ENCODE data around the gene ZNF668.
"Not testable (repeated sequence)": the region's sequence is repeated elsewhere in the genome, so short reads cannot be mapped to it uniquely, and the experiment has no call there.

The ZNF668 gene

DNA sequence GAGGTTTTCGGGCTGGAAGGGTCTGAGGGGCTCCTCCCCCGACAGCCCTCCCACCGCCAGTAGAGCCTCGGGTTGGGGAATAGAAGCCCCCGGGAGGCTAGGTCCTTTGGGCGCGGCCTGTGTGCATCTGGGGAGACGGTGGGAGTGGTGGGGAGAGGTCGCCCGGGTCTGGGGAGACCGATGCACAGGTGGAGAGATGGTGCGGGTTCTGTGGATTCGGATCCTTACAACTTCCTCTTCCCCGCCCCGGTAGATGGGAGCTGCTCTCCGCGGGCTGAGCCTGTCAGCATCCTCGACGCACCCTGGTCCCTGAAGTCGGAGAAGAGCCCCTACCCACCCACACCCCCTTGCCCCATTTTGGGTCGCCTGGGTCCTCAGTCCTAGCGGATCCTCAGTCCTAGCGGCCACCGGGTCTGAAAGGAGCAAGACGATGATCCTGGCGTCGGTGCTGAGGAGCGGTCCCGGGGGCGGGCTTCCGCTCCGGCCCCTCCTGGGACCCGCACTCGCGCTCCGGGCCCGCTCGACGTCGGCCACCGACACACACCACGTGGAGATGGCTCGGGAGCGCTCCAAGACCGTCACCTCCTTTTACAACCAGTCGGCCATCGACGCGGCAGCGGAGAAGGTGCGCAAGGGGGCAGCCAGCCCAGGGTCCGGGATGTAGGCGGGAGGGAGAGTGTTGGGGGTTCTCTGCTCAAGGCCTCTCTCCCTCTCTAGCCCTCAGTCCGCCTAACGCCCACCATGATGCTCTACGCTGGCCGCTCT lies 34.9 kb upstream of the ZNF668 start:
- TF ChIP-seq, protein P1, sequence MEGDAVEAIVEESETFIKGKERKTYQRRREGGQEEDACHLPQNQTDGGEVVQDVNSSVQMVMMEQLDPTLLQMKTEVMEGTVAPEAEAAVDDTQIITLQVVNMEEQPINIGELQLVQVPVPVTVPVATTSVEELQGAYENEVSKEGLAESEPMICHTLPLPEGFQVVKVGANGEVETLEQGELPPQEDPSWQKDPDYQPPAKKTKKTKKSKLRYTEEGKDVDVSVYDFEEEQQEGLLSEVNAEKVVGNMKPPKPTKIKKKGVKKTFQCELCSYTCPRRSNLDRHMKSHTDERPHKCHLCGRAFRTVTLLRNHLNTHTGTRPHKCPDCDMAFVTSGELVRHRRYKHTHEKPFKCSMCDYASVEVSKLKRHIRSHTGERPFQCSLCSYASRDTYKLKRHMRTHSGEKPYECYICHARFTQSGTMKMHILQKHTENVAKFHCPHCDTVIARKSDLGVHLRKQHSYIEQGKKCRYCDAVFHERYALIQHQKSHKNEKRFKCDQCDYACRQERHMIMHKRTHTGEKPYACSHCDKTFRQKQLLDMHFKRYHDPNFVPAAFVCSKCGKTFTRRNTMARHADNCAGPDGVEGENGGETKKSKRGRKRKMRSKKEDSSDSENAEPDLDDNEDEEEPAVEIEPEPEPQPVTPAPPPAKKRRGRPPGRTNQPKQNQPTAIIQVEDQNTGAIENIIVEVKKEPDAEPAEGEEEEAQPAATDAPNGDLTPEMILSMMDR (IDR thresholded peaks at IDR 0.05; ENCODE audit: control insufficient read depth, insufficient read depth, low read depth, low read length, missing control alignments): no peak
- DNase-seq (ENCODE audit: low read depth): no peak
- H3K4me3 ChIP-seq (ENCODE audit: control insufficient read depth, low read depth, low read length): peak overlapping the region; percentile 66

- TF ChIP-seq, protein P1 (IDR thresholded peaks at IDR 0.05; ENCODE audit: control insufficient read depth, insufficient read depth, low read depth, low read length, missing control alignments): no peak
- peak within 1 kb of the TSS; percentile 66 for H3K4me3 ChIP-seq (ENCODE audit: control insufficient read depth, low read depth, low read length)
- DNase-seq (ENCODE audit: low read depth): no peak
These were observed 34.2 kb upstream of the ZNF668 start, which contains the start of gene BCKDK for GRCh38 chr16:31108035-31108793. BCKDK (plus strand) TSS chr16:31108386; CDS start chr16:31109224, 838 bp downstream.

- DNase-seq (ENCODE audit: low read depth): no peak
- TF ChIP-seq, protein P1 (IDR thresholded peaks at IDR 0.05; ENCODE audit: control insufficient read depth, insufficient read depth, low read depth, low read length, missing control alignments): no peak
- no peak overlapping the region for H3K4me3 ChIP-seq (ENCODE audit: control insufficient read depth, low read depth, low read length)
These were observed 33.4 kb upstream of the ZNF668 start for GRCh38 chr16:31107465-31107867.

DNA sequence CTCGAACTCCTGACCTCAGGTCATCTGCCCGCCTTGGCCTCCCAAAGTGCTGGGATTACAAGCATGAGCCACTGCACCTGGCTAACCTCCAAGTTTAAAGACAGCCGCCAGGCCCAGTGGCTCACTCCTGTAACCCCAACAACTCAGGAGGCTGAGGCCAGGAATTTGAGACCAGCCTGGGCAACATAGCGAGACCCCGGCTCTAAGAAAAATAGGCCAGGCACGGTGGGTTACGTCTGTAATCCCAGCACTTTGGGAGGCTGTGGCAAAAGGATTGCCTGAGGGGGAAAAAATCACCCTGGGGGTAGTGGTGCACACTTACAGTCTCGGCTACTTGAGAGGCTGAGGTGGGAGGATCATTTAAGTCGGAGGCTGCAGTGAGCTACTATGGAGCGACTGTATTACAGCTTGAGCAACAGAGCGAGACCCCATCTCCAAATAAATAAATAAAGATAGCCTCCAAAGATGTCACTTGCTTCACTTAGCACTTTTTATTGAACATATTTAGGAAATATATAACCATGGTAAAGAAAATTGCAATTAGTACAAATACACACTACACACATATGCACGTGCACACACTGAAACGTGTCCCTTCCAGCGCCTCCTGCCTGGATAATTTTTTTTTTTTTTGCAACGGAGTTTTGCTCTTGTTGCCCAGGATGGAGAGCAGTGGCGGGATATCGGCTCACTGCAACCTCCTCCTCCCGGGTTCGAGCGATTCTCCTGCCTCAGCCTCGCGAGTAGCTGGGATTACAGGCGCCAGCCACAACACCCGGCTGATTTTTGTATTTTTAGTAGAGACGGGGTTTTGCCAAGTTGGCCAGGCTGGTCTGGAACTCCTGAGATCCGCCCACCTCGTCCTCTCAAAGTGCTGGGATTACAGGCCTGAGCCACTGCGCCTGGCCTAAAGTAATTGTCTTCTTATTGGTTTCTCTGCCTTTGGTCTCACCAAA lies 32.7 kb upstream of the ZNF668 start:
- TF ChIP-seq, protein P1 (IDR thresholded peaks at IDR 0.05; ENCODE audit: control insufficient read depth, insufficient read depth, low read depth, low read length, missing control alignments): no peak
- no peak overlapping the region for H3K4me3 ChIP-seq (ENCODE audit: control insufficient read depth, low read depth, low read length)
- no peak for DNase-seq (ENCODE audit: low read depth)

GRCh38 chr16:31105677-31106213 lies 31.7 kb upstream of the ZNF668 start:
- TF ChIP-seq, protein P1 (IDR thresholded peaks at IDR 0.05; ENCODE audit: control insufficient read depth, insufficient read depth, low read depth, low read length, missing control alignments): peak; percentile 86
- H3K4me3 ChIP-seq (ENCODE audit: control insufficient read depth, low read depth, low read length): no peak overlapping the region
- no peak for DNase-seq (ENCODE audit: low read depth)

DNA sequence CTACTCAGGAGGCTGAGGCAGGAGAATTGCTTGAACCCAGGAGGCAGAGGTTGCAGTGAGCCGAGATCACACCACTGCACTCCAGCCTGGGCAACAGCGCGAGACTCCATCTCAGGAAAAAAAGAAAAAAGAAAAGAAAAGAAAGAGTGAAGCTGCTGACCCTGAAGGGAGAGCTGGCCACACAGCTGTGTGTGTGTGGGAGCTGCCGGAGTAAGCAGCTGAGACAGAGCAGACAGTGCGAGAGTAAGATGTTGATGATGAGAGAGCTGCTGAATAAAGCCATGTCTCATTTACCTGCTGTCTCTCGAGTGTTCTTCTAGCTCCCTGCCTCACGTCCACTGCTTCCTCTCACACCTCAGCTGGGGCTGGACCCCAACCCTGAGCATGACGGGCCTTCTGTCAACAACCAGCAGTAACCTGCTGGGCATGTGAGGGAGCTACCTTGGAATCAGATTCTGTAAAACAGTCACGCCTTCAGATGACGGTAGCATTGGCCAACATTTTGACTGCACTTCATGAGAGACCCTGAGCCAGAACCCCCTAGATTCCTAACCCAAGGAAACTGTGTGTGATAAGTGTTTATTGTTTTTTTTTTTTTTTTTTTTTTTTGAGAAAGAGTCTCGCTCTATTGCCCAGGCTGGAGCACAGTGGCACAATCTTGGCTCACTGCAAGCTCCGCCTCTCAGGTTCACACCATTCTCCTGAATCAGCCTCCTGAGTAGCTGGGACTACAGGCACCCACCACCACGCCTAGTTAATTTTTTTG lies 27.0 kb upstream of the ZNF668 start:
- DNase-seq (ENCODE audit: low read depth): not testable (repeated sequence)

More for the DNA sequence above, 27.0 kb upstream of the ZNF668 start:
- not testable (repeated sequence) for H3K4me3 ChIP-seq (ENCODE audit: control insufficient read depth, low read depth, low read length)
